Coronary artery (tissue), 2 donors: ENCODE results near the gene TNS4.

Source experiments
- DNase-seq: peaks from one replicate; pipeline ENCODE4 v3.0.0-alpha.2; 2017; ENCODE audit warnings: low spot score
- H3K27ac ChIP-seq, 2 donors: fragments of 200-600 bp; sonication (generic); one replicate each; pipeline ENCODE4 v1.5.1; 2016 to 2019
- H3K4me3 ChIP-seq: fragments of 200-600 bp; sonication (generic); 2 replicates; pipeline ENCODE4 v1.5.1; 2016; ENCODE audit warnings: mild to moderate bottlenecking, moderate library complexity
- CTCF ChIP-seq: fragments of 200-600 bp; sonication (generic); IDR thresholded peaks from one replicate; pipeline ENCODE4 v1.5.1; 2019; ENCODE audit warnings: antibody characterized with exemption

TNS4 gene

GRCh38 chr17:40497695-40498094, 3.7 kb downstream of the TNS4 start:
- no peak for TF ChIP-seq CTCF
- DNase-seq: no peak
- no peak overlapping the region for H3K4me3 ChIP-seq
- peak overlapping the region in 1 of 2 donors; percentile 33 for H3K27ac ChIP-seq

DNA sequence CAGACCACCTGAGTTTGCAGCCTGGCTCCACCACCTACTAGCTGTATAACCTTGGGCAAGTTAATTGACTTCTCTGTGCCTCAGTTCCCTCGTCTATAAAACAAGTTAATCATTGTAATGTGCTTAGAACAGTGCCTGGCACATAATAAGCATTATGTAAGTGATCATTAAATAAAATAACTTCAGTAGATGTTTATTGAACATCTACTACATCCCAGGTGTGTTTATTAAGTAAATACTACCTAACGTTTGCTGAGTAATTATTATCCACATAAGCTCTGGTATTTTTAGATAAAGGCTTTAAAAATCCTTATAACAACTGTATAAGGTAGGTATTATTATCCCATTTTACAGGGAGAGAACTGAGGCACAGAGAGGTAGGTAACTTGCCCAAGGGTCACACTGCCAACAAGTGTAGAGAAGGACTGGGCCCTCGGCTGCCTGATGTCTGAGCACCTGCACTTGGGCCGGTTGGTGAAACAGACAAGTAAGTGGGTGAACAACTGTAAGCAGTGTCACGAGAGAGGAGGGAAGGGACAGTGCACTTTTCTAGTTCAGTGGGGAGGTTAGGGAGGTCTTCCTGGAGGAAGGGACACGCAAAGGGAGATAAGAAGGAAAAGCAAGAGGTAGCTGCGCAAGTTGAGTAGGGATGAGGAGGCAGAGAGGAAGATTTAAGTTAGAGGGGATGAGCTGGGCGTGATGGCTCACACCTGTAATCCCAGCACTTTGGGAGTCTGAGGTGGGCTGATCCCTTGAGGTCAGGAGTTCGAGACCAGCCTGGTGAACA, 4.6 kb downstream of the TNS4 start:
- Histone ChIP-seq H3K4me3 (no peak overlapping the region), H3K27ac (no peak overlapping the region)
- no peak for TF ChIP-seq CTCF
- DNase-seq: no peak

- TF ChIP-seq CTCF: no peak
- H3K4me3 ChIP-seq: no peak overlapping the region
Measured at GRCh38 chr17:40496170-40496569, 5.3 kb downstream of the TNS4 start.

GRCh38 chr17:40495140-40495539, 6.3 kb downstream of the TNS4 start:
- DNase-seq: no peak
- TF ChIP-seq CTCF: no peak
- H3K4me3 ChIP-seq: no peak overlapping the region
- peak overlapping the region in 1 of 2 donors; percentile 24 for H3K27ac ChIP-seq

More at GRCh38 chr17:40496170-40496569, 5.3 kb downstream of the TNS4 start:
- no peak for DNase-seq
- H3K27ac ChIP-seq: no peak overlapping the region

- DNase-seq: no peak
- H3K27ac ChIP-seq: peak overlapping the region in 1 of 2 donors; percentile 26
- no peak overlapping the region for H3K4me3 ChIP-seq
- TF ChIP-seq CTCF: no peak
Measured at GRCh38 chr17:40493697-40494096, 7.7 kb downstream of the TNS4 start.

GRCh38 chr17:40491486-40491885, 9.9 kb downstream of the TNS4 start:
- peak overlapping the region in 1 of 2 donors; percentile 47 for H3K27ac ChIP-seq
- H3K4me3 ChIP-seq: no peak overlapping the region
- no peak for TF ChIP-seq CTCF
- no peak for DNase-seq

GRCh38 chr17:40490982-40491381, 10.4 kb downstream of the TNS4 start:
- no peak for TF ChIP-seq CTCF
- H3K4me3 ChIP-seq: no peak overlapping the region
- DNase-seq: no peak
- H3K27ac ChIP-seq: peak overlapping the region in 1 of 2 donors; percentile 47
